HG03280 (cell line): ENCODE measurements around the gene HSPBP1.
"Not testable (repeated sequence)": the region's sequence is repeated elsewhere in the genome, so short reads cannot be mapped to it uniquely, and the experiment has no call there.

Experiments
- ATAC-seq: cut with Tn5 transposase; IDR thresholded peaks from one replicate; pipeline ENCODE4 v1.9.1; 2021; ENCODE audit warnings: mild to moderate bottlenecking, moderate library complexity; ENCODE audit not compliant: unreplicated experiment

The HSPBP1 gene

GRCh38 chr19:55279770-55280643 lies at the start of gene HSPBP1:
TSS of gene HSPBP1 (minus strand) at chr19:55280110. CDS start at chr19:55279608, 502 bp downstream.
- peak; percentile 69 for ATAC-seq

- not testable (repeated sequence) for ATAC-seq
These were observed 48.9 kb upstream of the HSPBP1 start for GRCh38 chr19:55328774-55329318.

- no peak for ATAC-seq
These were observed 45.3 kb upstream of the HSPBP1 start, which contains the start of gene TMEM150B for GRCh38 chr19:55325172-55325571. TSS of gene TMEM150B (minus strand) at chr19:55325341. CDS start at chr19:55321036, 4,305 bp downstream.

- no peak for ATAC-seq
These were observed 44.8 kb upstream of the HSPBP1 start for GRCh38 chr19:55324662-55325061.

GRCh38 chr19:55322204-55322885 lies 42.4 kb upstream of the HSPBP1 start:
- no peak for ATAC-seq

- ATAC-seq: no peak
These were observed 41.7 kb upstream of the HSPBP1 start for GRCh38 chr19:55321466-55322137.

- ATAC-seq: no peak
These were observed 41.0 kb upstream of the HSPBP1 start for GRCh38 chr19:55320844-55321419.

- no peak for ATAC-seq
These were observed 39.9 kb upstream of the HSPBP1 start for GRCh38 chr19:55319785-55320184.

- ATAC-seq: no peak
These were observed 36.7 kb upstream of the HSPBP1 start for GRCh38 chr19:55316646-55317045.

- no peak for ATAC-seq
These were observed 36.1 kb upstream of the HSPBP1 start for GRCh38 chr19:55315956-55316525.

- ATAC-seq: no peak
These were observed 34.5 kb upstream of the HSPBP1 start for GRCh38 chr19:55314396-55314795.

- ATAC-seq: no peak
These were observed 33.0 kb upstream of the HSPBP1 start for GRCh38 chr19:55312621-55313512.

- ATAC-seq: no peak
These were observed 31.9 kb upstream of the HSPBP1 start for GRCh38 chr19:55311797-55312196.

- no peak for ATAC-seq
These were observed 31.5 kb upstream of the HSPBP1 start for GRCh38 chr19:55311397-55311796.

- no peak for ATAC-seq
These were observed 30.6 kb upstream of the HSPBP1 start for GRCh38 chr19:55310498-55310897.

GRCh38 chr19:55309448-55309847 lies 29.5 kb upstream of the HSPBP1 start:
- no peak for ATAC-seq

- no peak for ATAC-seq
These were observed 28.4 kb upstream of the HSPBP1 start for GRCh38 chr19:55308281-55308680.

- no peak for ATAC-seq
These were observed 26.8 kb upstream of the HSPBP1 start for GRCh38 chr19:55306712-55307111.

GRCh38 chr19:55305983-55306562 lies 26.2 kb upstream of the HSPBP1 start:
- no peak for ATAC-seq
